Muscle of back (tissue), 11 donors: ENCODE measurements around the gene FIGNL1. TPM values are rescaled to one million over a fixed set of nuclear protein-coding genes. Genes with fewer than 3 reads are reported as not detected.
"Not testable (repeated sequence)": the region's sequence is repeated elsewhere in the genome, so short reads cannot be mapped to it uniquely, and the experiment has no call there.

Experiments used
- DNase-seq, 3 donors: peaks; one replicate each; pipeline versions ENCODE4 v3.0.0 to v3.0.0-alpha.2; 2013
- polyA plus RNA-seq, 10 donors: library from polyadenylated mRNA; unstranded; fragments of 120-200 nt; gene quantifications; one replicate each; pipeline ENCODE4 v1.2.1, GENCODE V29; 2013; ENCODE audit not compliant: insufficient read length in 10 of 10

Gene FIGNL1
- polyA plus RNA-seq, 10 donors: 11.7 to 25.1 (median 16.3) TPM

- no peak for DNase-seq
Observed at GRCh38 chr7:50473531-50473930, 23.4 kb upstream of the FIGNL1 start.

DNA sequence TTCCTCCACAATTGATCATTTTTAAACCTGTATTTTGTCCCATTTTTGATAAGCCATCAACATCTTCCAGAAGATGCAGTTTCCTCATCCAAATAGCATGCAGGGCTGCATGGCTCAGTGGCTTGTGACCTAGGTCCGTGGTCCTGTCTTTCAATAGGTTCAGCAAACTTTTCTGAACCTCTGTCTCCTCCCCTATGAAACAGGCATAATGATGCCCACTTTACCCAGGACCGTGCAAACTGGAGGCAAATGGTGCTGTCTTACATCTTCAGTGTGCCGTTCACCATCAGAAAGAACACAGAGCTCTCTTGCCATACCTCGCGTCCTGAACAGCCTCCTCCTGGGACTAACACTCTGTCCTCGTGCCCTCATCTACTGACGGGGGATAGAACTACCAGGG lies 22.3 kb upstream of the FIGNL1 start:
- no peak for DNase-seq

- no peak for DNase-seq
Observed at GRCh38 chr7:50471970-50472369, 21.8 kb upstream of the FIGNL1 start.

DNA sequence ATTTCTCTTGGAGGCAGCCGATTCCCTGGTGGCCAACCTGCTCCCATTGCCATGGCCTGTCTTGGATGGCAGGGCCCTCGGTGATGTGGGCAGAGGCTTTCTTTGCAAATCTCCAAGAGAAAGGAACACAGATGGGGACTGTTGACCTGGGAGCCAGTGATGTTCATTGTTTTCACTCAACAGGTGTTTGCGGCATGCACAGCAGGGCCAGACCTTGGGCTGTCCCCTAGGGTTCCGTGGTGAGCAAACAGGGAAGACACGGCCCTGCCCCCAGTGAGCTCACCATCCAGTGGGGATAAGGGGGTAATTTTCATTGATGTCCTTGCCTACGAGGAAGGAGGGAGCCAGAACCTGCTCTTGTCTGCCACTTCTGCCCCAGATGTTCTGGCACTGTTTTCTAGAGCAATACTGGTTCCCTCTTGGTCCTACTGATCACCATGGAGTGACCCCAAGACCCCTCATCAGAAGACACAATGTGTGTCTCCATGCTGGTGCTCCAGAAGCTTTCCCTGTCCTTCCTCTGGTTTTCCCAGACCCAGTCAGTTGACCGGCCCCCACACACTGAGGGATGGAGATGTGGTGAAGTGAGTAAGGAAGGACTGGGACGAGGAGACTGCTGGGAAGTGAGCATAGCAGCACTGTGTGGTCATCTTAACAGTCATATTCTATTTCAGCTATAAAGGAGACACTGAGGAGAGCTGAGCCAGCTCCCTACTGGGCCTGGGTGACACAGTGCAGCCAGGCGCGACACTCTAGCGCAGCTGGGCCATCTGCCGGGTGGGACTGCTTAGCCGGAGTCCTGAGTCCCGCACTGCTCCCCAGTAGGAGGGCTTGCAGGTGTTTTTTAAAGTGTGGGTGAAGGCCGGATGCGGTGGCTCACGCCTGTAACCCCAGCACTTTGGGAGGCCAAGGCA lies 20.4 kb upstream of the FIGNL1 start:
- no peak for DNase-seq

- no peak for DNase-seq
Observed at GRCh38 chr7:50469181-50469580, 19.0 kb upstream of the FIGNL1 start.

DNA sequence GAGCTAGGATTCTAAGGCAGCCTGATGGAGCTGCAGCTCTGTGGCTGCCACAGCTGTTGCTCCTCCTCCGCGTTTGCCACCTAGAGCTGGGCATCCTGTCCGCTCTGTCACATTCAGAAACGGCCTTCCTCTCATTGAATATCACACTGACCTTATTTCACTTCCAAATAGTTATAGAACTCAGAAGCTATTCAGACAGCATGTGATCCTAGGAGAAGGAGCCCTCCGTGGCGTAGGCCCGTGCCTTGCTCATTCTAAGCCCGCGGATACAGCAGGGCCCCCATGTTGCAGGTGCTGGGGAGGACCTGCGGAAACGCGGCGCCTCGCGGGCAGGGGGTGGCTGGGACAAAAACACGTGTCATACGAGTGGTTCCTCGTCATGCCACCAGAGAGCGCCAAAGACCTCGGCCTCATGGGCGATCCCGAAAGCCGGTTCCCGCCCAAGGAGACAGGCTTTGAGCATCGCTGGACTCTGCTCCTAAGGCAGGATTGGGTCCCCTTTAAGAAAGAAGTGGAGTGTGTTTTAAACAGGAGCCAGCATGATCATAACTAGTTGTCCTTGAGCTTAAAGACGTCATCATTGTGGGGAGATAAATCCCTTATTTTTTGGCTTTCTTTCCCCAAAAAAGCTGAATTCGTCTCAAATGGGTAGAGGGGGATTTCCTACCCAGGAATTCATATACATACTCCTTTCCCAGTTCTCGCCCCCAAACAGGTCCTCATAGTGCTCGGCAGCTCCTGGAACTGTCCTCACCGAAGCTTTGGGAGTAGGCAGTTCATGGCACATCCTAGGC lies 17.9 kb upstream of the FIGNL1 start:
- peak; percentile 51 to 84 (median 78) for DNase-seq

- DNase-seq: peak in 1 of 3 donors; percentile 8
Observed at GRCh38 chr7:50466815-50467585, 16.9 kb upstream of the FIGNL1 start.

GRCh38 chr7:50463035-50463434 lies 12.9 kb upstream of the FIGNL1 start:
- no peak for DNase-seq

- no peak for DNase-seq
Observed at GRCh38 chr7:50462361-50462760, 12.2 kb upstream of the FIGNL1 start.

GRCh38 chr7:50461695-50462094 lies 11.5 kb upstream of the FIGNL1 start:
- no peak for DNase-seq

- DNase-seq: not testable (repeated sequence)
Observed at GRCh38 chr7:50459183-50459582, 9.0 kb upstream of the FIGNL1 start.

DNA sequence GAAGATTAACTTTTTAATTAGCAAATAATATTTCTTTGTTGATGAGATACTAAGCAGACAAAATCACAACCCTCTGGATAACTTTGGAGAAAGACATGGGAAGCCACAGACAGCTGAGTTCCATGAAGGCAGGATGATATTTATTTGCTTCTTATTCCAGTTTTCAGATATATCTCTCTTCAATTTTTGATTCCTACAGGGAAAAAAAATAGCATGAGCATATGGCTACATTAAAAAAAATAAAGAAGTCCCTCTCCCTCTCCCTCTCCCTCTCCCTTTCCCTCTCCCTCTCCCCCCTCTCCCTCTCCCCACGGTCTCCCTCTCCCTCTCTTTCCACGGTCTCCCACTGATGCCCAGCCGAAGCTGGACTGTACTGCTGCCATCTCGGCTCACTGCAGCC lies 8.5 kb upstream of the FIGNL1 start:
- not testable (repeated sequence) for DNase-seq

DNA sequence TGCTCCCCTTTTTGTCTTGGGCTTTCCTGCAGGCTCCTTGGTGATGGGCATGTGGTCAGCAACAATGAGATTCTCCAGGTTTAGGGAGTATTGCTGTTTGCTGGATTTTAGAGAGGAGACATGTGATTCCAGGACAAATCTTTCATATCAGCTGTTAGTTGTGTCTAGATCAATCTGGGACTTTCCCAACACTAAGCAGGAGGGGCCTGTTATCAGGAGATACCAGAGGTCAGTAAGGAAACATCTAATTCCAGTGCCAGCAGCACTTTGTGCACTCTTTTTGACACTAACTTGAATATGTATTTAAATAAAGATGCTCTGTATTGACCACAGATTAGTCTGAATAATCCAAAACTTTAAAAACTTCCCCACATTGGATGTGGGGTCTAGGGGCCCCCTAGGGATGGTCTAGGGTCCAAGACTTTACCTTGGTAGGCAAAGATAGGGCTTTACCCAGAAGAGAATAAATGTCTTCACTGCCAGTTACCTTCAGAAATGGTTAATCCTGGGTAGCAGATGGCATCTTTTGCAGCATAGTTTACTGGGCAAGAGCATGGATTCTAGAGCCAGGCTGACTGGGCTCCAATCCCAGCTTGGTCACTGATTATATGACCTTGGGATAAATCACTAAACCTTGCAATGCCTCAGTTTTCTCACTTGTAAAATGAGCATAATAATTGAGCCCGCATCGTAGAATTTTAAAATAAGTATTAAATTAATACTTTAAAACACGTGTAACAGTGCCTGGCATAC lies 6.4 kb upstream of the FIGNL1 start:
- DNase-seq: no peak

GRCh38 chr7:50455658-50456057 lies 5.5 kb upstream of the FIGNL1 start:
- DNase-seq: no peak

GRCh38 chr7:50454968-50455367 lies 4.8 kb upstream of the FIGNL1 start:
- no peak for DNase-seq

DNA sequence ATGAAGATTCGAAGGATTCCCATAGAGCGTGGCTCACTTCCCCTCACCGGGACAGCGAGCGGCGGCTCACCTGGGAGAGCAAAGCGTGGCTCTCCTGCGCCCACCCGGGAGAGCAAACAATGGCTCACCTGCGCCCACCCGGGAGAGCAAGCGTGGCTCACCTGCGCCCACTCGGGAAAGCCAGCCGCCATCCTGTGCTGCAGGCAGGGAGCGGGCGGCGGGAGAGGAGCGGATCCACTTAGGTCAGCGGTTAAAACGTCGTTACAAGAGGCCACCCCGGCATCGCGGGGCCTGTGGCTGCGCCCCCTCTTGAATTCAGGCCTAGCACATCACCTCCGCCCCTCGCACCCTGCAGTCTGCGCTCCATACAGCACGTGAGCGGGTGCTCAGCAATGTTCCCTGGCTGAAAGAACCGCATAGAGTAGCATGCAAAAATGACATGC lies 461 bp upstream of the FIGNL1 start:
- no peak for DNase-seq

GRCh38 chr7:50449501-50449880 lies 659 bp downstream of the FIGNL1 start:
- no peak for DNase-seq

DNA sequence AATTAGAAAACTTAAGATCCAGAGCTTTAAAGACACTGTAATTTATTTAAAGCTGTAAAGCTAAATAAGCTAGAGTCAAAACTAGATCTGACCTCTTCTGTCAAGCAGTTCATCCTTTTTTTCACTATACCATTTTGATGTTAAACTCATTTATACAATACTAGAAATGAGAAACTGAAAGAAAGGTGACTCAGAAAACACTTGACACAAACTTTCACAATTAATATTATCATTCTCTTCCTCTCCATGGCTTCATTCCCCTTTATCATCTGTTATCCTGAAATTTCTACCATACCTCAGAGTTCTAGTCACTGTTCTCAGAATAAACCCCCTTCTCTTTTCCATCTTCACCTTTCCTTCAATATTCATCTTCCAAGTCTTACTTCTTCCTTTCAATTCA lies 1.3 kb downstream of the FIGNL1 start:
- no peak for DNase-seq

DNA sequence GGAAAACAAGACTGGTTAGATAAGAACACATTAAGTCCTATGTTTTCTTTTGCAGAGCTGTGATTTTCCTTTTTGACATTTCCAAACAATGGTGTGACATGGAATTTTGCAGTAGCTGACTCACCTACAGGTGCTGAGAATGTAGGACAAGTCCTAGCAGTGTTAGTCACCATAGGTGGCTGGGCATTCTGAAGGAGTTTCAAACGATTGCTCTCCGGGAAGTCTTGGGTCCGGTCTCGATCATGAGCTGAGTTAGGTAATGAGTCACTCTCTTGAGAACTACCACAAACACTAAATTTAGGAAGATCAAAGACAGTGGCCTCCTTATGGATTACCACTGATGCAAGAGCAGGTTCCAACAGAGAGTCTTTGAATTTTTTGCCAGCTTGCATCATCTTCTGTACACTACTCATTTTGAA lies 3.6 kb downstream of the FIGNL1 start:
- DNase-seq: no peak

DNA sequence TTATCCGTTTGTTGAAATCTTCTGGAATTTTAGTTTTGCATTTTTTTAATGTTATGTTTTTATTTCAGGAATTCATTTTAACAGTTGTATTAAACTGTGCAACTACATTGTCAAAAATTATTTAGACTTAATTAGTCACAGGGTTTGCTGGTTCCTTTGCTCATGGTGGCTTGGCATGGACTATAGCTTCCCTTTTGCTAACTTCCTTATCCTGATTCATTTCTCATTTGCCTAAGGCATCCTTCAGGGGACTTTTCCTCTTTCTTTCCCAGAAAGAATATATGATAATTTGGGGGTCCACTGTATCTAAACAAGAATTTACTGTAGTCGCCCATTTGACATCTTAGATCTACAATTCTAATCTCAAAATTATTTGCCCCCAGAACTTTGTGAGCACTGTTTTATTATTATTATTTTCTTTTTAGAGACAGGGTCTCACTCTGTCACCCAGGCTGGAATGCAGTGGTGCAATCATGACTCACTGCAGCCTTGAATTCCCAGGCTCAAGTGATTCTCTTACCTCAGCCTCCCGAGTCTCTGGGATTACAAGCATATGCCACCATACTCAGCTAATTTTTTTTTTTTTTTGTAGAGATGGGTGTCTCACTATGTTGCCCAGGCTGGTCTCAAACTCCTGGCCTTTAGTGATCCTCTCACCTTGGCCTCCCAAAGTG lies 13.9 kb downstream of the FIGNL1 start:
- DNase-seq: peak in 1 of 3 donors; percentile 20
